HG02885 (cell line): ENCODE results near the gene JADE3.
"Not testable (repeated sequence)": the region's sequence is repeated elsewhere in the genome, so short reads cannot be mapped to it uniquely, and the experiment has no call there.

Experiments used
- ATAC-seq: cut with Tn5 transposase; IDR thresholded peaks from one replicate; pipeline ENCODE4 v1.9.1; 2021; ENCODE audit warnings: mild to moderate bottlenecking; ENCODE audit not compliant: unreplicated experiment, poor library complexity

Gene JADE3

GRCh38 chrX:46929439-46930261, 17.4 kb downstream of the JADE3 start:
- no peak for ATAC-seq

- no peak for ATAC-seq
Observed at GRCh38 chrX:46935295-46935694, 23.1 kb downstream of the JADE3 start.

GRCh38 chrX:46938589-46938988, 26.4 kb downstream of the JADE3 start:
- ATAC-seq: no peak

DNA sequence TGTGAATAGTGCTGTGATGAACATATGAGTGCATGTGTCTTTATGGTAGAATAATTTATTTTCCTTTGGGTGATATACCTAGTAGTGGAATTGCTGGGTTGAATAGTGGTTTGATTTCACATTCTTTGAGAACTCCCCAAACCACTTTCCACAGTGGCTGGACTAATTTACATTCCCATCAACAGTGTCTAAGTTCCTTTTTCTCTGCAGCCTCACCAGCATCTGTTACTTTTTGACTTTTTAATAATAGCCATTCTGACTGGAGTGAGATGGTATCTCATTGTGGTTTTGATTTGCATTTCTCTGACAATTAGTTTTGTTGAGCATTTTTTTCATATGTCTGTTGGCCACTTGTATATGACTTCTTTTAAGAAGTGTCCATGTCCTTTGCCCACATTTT, 29.1 kb downstream of the JADE3 start:
- ATAC-seq: no peak

DNA sequence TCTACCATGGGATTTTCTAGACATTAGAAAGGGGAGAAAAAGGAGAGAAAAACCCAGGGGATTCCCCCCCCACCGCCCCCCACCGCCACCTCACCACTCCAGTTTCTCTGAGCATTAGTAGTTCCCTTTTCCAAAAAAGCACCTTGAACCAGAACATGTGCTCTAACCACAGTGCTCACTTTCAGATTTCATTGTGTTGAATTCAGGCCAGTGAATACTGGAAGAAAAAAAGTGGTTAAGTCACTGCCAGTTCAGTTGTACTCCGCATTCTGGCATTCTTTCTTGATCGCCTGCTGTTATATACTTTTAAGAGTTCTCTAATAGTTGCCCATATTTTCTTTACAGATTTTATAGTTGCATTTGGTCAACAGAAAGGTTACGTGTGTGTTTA, 40.9 kb downstream of the JADE3 start:
- ATAC-seq: peak; percentile 79

GRCh38 chrX:46953597-46953996, 41.4 kb downstream of the JADE3 start:
- ATAC-seq: peak; percentile 39

DNA sequence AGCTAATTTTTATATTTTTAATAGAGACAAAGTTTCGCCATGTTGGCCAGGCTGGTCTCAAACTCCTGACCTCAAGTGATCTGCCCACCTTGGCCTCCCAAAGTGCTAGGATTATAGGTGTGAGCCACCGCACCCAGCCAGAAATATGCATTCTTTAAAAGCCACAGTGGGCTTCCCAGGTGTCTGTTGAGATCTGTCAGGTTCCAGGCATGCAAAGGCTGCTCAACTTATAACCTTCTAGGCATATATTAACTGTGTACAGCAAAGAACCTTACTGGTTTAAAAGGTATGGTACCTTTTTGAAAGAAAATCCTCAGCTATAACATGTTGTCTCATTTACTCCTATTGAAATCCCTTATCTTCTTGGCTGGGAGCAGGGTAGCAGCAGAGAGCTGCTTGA, 42.5 kb downstream of the JADE3 start:
- no peak for ATAC-seq

DNA sequence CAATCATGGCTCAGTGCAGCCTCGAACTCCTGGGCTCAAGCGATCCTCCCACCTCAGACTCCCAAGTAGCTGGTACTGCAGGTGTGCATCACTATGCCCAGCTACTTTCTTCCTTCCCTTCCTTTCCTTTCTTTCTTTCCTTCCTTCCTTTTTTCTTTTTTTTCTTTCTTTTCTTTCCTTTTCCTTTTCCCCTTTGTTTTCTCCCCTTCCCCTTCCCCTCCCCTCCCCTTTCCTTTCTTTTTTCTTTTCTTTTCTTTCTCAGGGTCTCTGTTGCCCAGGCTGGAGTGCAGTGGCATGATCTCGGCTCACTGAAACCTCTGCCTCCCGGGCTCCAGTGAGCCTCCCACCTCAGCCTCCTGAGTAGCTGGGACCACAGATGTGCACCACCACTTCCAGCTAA, 44.4 kb downstream of the JADE3 start:
- ATAC-seq: not testable (repeated sequence)

- no peak for ATAC-seq
Observed at GRCh38 chrX:46957297-46957696, 45.1 kb downstream of the JADE3 start.

- ATAC-seq: no peak
Observed at GRCh38 chrX:46959101-46959500, 46.9 kb downstream of the JADE3 start.

DNA sequence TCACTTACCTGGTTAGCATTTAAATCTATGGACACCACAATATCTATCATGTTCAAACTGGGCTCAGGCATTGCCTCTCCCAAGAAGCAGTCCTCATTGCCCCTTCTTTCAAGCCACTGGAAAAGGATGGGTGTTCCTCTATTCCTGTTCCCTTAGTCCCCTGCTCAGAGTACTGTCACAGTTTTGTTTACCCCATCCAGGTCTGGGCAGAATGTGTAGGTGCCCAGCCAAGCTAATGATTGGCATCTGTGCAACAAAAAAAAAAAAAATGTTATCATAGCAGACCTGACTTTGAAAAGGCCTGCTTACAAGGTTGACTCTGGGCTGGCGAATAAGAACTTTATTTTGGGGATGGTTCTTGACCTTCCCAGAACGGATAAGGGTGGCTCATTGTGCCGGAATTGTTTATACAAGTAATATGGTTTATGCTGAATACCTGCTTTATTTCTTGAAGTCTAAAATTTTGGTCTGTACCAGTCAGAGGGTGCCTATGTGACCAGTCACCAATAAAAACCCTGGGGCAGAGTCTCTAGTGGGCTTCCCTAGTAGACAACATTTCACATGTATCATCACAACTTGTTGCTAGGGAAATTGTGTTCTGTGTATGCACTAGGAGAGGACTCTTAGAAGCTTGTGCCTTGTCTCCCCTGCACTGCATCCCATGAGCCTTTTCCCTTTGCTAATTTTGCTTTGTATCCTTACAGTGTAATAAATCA, 47.9 kb downstream of the JADE3 start:
- ATAC-seq: no peak

GRCh38 chrX:46961097-46961496, 48.9 kb downstream of the JADE3 start:
- no peak for ATAC-seq

DNA sequence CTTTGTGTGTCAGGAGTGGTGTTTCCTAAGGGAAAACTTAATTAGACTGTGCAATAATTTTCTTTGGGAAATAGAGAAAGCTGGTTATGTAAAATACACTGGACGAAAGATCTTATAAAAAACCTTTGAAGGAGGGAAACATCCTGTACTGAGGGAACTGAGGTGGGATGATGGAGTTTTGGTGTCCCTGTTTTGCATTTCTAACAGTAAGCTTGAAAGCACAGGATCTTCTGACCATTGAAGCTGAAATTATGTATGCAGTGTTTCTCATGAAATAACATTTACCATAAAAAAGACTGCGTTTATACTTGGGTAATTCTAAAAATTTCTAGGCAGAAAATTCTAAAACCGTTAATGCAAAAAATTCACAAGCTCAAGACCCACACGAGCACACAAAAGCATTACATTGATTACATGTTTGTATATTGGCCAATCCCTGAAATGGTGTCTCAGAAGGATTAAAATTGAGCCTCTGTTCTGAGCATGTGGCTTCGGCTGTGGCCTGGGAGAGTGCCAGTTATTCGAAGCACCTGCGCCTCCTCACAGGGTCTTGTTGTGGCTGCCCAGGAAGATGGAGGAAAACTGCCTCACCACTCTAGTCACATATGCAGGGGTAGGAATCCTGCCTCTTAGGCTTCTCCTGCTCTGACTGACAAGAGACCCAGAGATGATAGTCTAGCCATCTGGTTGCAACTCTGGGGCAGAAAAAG, 49.5 kb downstream of the JADE3 start:
- no peak for ATAC-seq

DNA sequence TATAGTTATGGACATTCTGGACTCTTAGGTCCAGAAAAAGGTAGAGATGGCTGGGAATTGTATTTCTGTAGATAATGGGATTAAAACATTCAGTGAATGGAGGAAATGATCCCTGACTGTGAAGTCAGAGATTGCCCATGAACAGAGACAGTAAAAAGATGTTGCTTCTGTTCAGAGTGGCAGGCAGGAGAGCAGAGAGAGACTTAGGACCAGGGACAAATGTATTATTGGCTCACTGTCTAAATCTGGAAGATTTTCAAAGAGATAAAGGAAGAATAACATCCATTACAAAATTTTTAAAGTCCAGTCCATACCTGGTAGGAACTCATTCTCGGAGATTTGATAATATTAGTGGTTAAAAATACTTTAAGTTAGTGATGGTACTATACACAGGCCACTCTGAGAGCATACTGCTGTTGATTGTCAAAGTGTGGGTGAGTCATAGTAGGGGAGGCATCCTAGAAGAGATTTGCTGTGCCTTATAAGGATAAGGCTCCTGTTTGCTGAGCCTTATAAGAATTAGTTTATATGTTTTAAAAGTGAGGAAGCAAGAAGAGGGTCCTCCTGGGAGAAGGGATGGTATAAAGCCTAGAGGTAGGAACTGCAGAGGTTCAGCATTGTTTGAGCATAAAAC, 53.0 kb downstream of the JADE3 start:
- ATAC-seq: no peak

DNA sequence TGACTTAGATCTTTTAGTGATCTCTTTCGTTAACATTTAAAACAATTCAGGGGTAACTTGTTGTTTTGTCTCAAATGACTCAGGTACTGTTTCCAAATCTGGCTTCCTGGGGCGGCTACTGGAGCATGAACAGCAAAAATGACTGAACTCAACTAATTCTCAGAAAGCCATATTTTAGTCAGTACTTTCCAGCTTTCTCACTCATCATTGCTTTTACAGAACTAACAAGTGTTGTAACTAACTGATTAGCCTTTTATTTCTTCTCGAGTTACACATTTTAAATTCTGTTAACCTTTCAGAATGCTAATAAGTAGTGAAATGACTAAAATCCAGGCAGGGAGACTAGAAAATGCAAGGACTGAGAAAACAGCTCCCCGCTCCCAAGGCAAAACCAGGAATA, 55.3 kb downstream of the JADE3 start:
- peak; percentile 77 for ATAC-seq

DNA sequence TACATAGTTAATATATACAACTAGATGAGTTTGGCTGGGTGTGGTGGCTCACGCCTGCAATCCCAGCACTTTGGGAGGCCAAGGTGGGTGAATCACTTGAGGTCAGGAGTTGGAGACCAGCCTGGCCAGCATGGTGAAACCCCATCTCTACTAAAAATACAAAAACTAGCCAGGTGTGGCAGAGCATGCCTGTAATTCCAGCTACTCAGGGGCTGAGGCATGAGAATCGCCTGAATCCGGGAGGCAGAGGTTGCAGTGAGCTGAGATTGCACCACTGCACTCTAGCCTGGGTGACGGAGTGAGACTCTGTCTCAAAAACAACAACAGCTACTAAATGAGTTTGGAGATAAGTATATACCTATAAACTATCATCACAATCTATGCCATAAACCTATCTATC, 64.8 kb downstream of the JADE3 start:
- not testable (repeated sequence) for ATAC-seq

DNA sequence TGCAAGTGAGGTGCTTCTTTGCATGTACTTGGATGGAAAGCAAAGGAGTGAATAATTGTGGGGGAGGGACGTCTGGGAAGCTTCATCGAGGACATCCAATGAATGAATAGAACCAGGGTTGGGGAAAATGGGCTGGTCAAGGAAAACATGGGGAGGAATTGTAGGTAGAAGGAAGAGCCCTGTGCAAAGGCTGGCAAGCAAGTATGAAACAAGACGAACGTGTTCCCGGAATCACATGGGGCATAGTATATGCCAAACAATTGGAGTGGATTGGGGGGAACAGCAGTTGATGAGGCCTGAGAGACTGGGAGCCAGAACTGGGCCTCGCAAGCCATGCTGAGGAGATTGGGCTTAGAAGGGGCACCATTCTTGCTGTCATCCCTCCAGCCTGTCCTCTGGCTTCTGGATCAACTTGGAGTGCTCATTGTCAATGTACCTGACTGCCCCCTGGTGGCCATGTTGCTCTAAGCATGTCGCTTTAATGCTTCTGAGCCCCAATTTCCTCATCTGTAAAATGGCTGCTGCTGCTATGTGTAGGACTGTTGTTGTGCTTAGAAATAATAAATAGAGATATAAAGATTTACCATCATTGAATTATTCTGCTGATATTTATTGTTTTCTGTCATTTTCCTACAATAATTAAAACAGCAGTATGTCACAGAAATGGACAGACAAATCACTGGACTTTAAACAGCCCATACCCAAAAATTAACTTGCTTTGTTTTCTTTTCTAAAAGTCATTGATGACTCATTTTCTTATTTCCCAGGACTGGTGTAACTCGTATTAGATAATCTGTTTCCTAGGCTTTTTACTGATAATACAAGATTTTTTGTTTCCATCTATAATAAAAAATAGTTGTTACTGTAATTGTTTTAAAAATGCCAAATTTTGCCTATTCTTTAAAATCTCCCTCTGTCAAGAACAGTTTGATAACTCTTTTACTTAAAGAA, 66.4 kb downstream of the JADE3 start:
- peak; percentile 79 for ATAC-seq

GRCh38 chrX:46984705-46985104, 72.5 kb downstream of the JADE3 start:
- ATAC-seq: no peak

GRCh38 chrX:46989548-46989947, 77.3 kb downstream of the JADE3 start:
- no peak for ATAC-seq

GRCh38 chrX:46991664-46992063, 79.4 kb downstream of the JADE3 start:
- ATAC-seq: no peak
